BLaER1 treated with 17β-estradiol and CSF1 and Interleukin-3, amounts not matched to agents 10 nM and 100 nM (cell line): Measurements from ENCODE around the gene TECPR2.

Experiments used
- H3K27ac ChIP-seq, 11 experiments: shearing (Covaris generic); formaldehyde crosslinking; 2 replicates each; pipeline ENCODE4 v1.8.1; 2022
- H3K27me3 ChIP-seq, 11 experiments: shearing (Covaris generic); formaldehyde crosslinking; 2 replicates each; pipeline ENCODE4 v1.8.1; 2022
- H3K36me3 ChIP-seq, 11 experiments: shearing (Covaris generic); formaldehyde crosslinking; 2 replicates each; pipeline ENCODE4 v1.8.1; 2022
- H3K4me1 ChIP-seq, 10 experiments: shearing (Covaris generic); formaldehyde crosslinking; 2 replicates each; pipeline ENCODE4 v1.8.1; 2022
- H3K4me2 ChIP-seq, 11 experiments: shearing (Covaris generic); formaldehyde crosslinking; 2 replicates each; pipeline ENCODE4 v1.8.1; 2022
- H3K4me3 ChIP-seq, 10 experiments: shearing (Covaris generic); formaldehyde crosslinking; 2 replicates each; pipeline ENCODE4 v1.8.1; 2022
- H3K9ac ChIP-seq, 11 experiments: shearing (Covaris generic); formaldehyde crosslinking; 2 replicates each; pipeline ENCODE4 v1.8.1; 2022
- H3K9me3 ChIP-seq, 11 experiments: shearing (Covaris generic); formaldehyde crosslinking; replicated peaks in 1 of 11; 2 replicates each; pipeline ENCODE4 v1.8.1; 2022
- H4K20me1 ChIP-seq, 11 experiments: shearing (Covaris generic); formaldehyde crosslinking; 2 replicates each; pipeline ENCODE4 v1.8.1; 2022
- Cebpa-rat ChIP-seq, 11 experiments: shearing (Covaris generic); IDR thresholded peaks; 2 replicates each; pipeline ENCODE4 v1.8.1; 2022

Gene TECPR2

DNA sequence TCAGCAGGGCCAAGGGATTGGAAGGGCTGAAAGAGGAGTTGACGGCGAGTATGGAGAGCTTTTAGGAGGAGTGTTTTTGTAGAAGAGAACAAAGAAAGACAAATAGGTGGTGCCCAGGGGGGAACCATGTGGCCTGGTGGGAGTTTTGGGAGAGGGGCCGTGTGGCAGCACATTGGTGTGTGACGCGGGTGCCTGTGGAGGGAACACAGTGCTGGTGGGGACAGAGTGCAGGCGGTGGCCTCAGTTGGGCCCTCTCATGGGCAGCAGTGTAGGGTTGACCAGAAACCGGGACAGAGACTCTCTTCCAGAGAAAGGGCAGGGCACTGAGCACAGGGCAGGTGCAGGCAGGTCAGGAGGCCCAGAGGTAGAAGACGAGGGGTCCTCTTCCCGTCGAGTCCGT lies 56.5 kb downstream of the TECPR2 start:
- Histone ChIP-seq H3K4me3 (no peak overlapping the region), H3K9ac (no peak overlapping the region), H3K27me3 (no peaks in the 10 kb centered on the region), H4K20me1 (no peaks in the 10 kb centered on the region; a peak in 1 of 22 replicates), H3K9me3 (no peaks in the 10 kb centered on the region), H3K27ac (no peak overlapping the region), H3K4me1 (no peaks in the 10 kb centered on the region), H3K36me3 (peaks cover 0 to 16% (median 9%) of the 10 kb centered on the region in 11 experiments; a peak in 10 of 22 replicates), H3K4me2 (no peak overlapping the region)
- no peak for TF ChIP-seq Cebpa-rat (IDR thresholded peaks at IDR 0.05)

DNA sequence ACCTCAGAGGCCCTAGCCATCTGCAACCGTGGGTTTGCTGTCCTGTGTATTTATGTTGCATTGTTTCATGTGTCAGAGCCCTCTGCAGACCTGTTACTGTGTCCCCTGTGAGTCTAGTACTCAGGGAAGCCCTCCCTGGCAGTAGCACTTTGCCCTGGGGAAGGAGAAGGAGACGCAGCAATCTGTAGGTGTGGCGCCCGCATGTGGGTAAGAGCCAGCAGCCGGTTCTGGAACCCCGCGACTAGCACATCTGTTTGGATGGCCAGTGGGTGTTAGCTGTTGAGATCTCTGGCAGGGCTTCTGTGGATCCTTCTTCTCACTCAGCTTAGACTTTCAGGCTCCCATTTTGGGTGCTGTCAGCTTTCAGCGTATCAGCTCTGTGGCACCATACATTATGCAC lies 57.0 kb downstream of the TECPR2 start:
- H3K9me3 ChIP-seq, result no peaks in the 10 kb centered on the region
- peaks cover 0 to 14% (median 5%) of the 10 kb centered on the region in 11 experiments; a peak in 9 of 22 replicates for H3K36me3 ChIP-seq
- no peak overlapping the region for H3K9ac ChIP-seq
- H3K27me3 ChIP-seq, result no peaks in the 10 kb centered on the region
- H3K4me2 ChIP-seq, result no peak overlapping the region
- no peaks in the 10 kb centered on the region; a peak in 1 of 22 replicates for H4K20me1 ChIP-seq
- H3K27ac ChIP-seq, result no peak overlapping the region
- no peak for TF ChIP-seq Cebpa-rat (IDR thresholded peaks at IDR 0.05)
- no peak overlapping the region for H3K4me3 ChIP-seq
- no peaks in the 10 kb centered on the region for H3K4me1 ChIP-seq

DNA sequence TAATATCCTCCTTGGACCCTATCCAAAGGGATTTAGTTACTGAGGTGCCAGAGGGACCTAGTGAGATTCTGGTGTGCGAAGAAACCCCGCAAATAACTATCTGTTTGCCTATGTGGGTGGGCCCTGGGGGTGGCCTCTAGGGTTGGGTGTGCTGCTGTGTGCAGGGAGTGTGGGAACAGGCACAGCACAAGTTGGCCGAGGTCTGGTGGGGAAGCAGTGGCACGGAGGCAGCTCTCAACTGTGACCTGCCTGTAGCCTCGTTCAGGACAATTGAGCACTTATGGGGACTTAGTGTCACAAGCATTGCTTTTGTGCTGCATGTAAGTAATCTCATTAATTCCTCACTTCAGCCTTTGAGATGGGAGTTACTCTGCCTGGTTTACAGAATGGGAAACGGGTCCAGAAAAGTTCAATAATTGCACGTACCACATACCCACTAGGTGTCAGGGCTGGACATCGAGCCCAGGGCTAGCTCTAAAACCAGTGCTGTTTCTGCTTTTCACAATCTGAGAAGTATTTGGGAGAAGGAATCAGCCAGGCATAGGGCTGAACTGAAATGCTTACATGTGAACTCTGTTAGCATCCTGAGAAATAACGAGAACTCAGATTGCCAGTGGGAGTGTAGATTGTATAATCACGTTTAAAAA lies 58.8 kb downstream of the TECPR2 start:
- no peak overlapping the region for H3K9ac ChIP-seq
- no peaks in the 10 kb centered on the region for H3K27me3 ChIP-seq
- no peak overlapping the region for H3K27ac ChIP-seq
- no peak overlapping the region for H3K4me3 ChIP-seq
- no peaks in the 10 kb centered on the region for H3K9me3 ChIP-seq
- no peaks in the 10 kb centered on the region; a peak in 1 of 22 replicates for H4K20me1 ChIP-seq
- TF ChIP-seq Cebpa-rat (IDR thresholded peaks at IDR 0.05), result no peak
- peaks cover 0 to 15% (median 0%) of the 10 kb centered on the region in 11 experiments; a peak in 9 of 22 replicates for H3K36me3 ChIP-seq
- no peak overlapping the region for H3K4me2 ChIP-seq
- H3K4me1 ChIP-seq, result no peaks in the 10 kb centered on the region

DNA sequence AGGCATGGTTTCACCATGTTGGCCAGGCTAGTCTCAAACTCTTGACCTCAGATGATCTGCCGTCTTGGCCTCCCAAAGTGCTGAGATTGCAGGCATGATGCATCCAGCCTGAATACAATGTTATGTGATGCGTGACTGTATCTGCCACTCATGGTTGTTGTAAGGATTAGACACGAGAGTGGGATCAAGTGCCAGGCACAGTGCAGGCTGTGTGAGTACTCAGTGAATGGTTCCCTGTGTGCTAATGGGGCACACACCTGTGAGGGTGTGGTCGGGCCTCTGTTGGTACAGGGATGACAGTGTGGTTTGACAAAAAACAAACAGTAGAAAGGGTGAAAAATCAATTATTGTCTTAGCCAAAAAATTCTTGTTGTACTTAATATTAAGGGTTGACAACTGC lies 61.8 kb downstream of the TECPR2 start:
- Histone ChIP-seq H3K4me1 (no peaks in the 10 kb centered on the region), H3K9me3 (peaks cover 0 to 11% (median 0%) of the 10 kb centered on the region in 11 experiments; a peak in 3 of 22 replicates), H3K27ac (no peak overlapping the region), H3K4me2 (no peak overlapping the region), H3K36me3 (peaks cover 0 to 27% (median 9%) of the 10 kb centered on the region in 11 experiments; a peak in 13 of 22 replicates), H3K27me3 (no peaks in the 10 kb centered on the region), H3K9ac (no peak overlapping the region), H4K20me1 (no peaks in the 10 kb centered on the region; a peak in 1 of 22 replicates), H3K4me3 (no peak overlapping the region)
- TF ChIP-seq Cebpa-rat (IDR thresholded peaks at IDR 0.05), result no peak

DNA sequence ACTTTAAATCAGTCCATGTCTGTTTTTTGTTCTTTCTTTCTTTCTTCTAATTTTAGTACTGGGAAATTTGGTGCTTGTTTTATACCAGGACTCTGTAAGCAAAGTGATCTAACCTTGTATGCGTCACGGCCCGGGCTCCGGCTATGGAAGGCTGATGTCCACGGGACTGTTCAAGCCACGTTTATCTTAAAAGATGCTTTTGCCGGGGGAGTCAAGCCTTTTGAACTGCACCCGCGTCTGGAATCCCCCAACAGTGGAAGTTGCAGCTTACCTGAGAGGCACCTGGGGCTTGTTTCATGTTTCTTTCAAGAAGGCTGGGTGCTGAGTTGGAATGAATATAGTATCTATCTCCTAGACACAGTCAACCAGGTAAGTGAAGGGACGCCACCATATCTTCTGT lies 62.2 kb downstream of the TECPR2 start:
- Histone ChIP-seq H3K9ac (no peak overlapping the region), H3K27me3 (no peaks in the 10 kb centered on the region), H3K4me2 (no peak overlapping the region), H3K4me3 (no peak overlapping the region), H3K9me3 (peaks cover 0 to 11% (median 0%) of the 10 kb centered on the region in 11 experiments; a peak in 3 of 22 replicates), H3K27ac (no peak overlapping the region), H3K36me3 (peaks cover 0 to 27% (median 9%) of the 10 kb centered on the region in 11 experiments; a peak in 13 of 22 replicates), H3K4me1 (no peaks in the 10 kb centered on the region), H4K20me1 (no peaks in the 10 kb centered on the region; a peak in 1 of 22 replicates)
- TF ChIP-seq Cebpa-rat (IDR thresholded peaks at IDR 0.05), result no peak

DNA sequence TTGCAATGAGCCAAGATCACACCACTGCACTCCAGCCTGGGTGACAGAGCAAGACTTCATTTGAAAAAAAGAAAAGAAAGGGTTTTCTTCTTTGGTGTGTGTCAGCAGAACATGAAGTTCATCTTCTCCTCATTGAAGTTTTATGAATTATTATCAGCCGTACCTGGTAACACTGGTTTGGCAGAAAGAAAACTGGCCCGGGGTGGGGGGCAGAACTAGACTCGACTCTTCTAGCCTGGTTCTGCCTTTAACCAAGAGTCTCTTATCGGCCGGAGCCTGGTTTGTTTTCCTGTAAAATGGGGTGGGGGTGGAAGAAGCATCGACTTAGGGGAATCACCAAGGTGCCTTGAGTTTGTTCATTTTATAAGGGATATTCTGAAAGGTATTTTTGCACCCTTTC lies 64.1 kb downstream of the TECPR2 start:
- H3K4me1 ChIP-seq, result no peaks in the 10 kb centered on the region
- H3K4me2 ChIP-seq, result no peak overlapping the region
- no peak overlapping the region for H3K9ac ChIP-seq
- H3K27ac ChIP-seq, result no peak overlapping the region
- H3K9me3 ChIP-seq, result peaks cover 0 to 11% (median 0%) of the 10 kb centered on the region in 11 experiments; a peak in 3 of 22 replicates
- H3K4me3 ChIP-seq, result no peak overlapping the region
- TF ChIP-seq Cebpa-rat (IDR thresholded peaks at IDR 0.05), result no peak
- H3K36me3 ChIP-seq, result peaks cover 0 to 28% (median 9%) of the 10 kb centered on the region in 11 experiments; a peak in 14 of 22 replicates
- H4K20me1 ChIP-seq, result no peaks in the 10 kb centered on the region
- H3K27me3 ChIP-seq, result no peaks in the 10 kb centered on the region

DNA sequence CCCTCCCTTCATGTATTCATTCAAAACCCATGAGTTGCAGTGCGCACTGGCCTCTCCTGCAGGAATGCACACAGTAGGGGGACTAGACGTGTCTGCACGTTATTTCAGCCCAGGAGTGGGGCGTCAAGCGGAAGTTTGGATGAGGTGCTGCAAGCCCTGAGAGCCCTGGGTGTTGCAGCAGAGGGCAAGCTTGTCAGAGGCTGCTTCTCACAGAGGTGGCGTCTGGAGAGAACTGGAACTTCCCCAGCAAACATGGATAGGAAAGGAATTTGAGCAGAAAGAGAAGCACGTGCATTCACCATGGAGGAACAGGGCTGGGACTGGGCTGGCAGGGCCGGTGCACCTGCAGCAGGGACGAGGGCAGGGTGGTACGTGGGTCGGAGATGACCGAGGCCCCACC lies 64.9 kb downstream of the TECPR2 start:
- no peak overlapping the region for H3K9ac ChIP-seq
- peaks cover 0 to 32% (median 9%) of the 10 kb centered on the region in 11 experiments; a peak in 14 of 22 replicates for H3K36me3 ChIP-seq
- H3K4me2 ChIP-seq, result no peak overlapping the region
- no peak overlapping the region for H3K4me3 ChIP-seq
- H3K27ac ChIP-seq, result no peak overlapping the region
- no peak for TF ChIP-seq Cebpa-rat (IDR thresholded peaks at IDR 0.05)
- H3K9me3 ChIP-seq, result peaks cover 0 to 11% (median 0%) of the 10 kb centered on the region in 11 experiments; a peak in 3 of 22 replicates
- no peaks in the 10 kb centered on the region for H3K27me3 ChIP-seq
- H4K20me1 ChIP-seq, result no peaks in the 10 kb centered on the region
- H3K4me1 ChIP-seq, result no peaks in the 10 kb centered on the region

DNA sequence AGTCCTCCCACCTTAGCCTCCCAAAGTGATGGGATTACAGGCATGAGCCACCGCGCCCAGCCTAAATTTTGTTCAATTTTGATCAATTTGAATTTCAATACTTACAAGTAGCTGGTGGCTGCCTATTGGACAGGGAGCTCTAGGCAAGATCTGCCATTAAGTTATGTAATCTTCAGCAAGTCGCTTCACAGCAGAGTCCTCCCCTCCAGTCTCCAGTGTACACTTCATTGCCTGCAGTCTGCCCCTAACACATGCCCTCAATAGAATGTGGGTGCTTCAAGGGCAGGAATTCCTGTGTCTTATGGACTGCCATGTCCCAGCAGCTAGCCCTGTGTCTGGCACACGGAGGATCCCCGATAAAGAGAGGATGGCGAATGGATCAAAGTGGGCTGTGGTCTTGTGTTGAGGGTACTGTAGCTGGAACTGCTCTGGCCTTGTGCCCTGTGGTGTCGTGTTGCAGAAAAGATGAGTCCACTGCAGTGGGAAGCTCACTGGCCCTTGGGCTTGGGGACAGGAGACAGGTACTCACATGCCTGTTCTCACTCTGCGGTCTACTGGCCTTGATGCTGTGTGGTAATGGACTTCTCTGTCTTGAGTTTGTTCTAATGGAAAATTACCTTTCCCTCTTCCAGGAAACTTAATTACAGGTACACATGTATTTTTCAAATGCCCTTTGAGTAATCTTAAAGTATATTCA lies 67.6 kb downstream of the TECPR2 start:
- no peaks in the 10 kb centered on the region for H3K4me1 ChIP-seq
- no peaks in the 10 kb centered on the region for H3K27me3 ChIP-seq
- no peak overlapping the region for H3K9ac ChIP-seq

DNA sequence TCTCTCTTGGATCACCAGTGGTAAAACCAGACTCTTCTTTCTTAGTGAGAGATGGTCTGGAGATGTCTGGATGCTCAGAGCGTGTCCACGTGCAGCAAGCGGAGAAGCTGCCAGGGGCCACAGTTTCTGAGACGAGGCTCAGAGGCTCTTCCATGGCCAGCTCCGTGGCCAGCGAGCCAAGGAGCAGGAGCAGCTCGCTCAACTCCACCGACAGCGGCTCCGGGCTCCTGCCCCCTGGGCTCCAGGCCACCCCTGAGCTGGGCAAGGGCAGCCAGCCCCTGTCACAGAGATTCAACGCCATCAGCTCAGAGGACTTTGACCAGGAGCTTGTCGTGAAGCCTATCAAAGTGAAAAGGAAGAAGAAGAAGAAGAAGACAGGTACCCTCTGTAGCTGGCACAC lies 69.0 kb downstream of the TECPR2 start:
- no peak for TF ChIP-seq Cebpa-rat (IDR thresholded peaks at IDR 0.05)
- Histone ChIP-seq H3K4me1 (no peaks in the 10 kb centered on the region), H3K36me3 (peaks cover 0 to 37% (median 12%) of the 10 kb centered on the region in 11 experiments; a peak in 13 of 22 replicates), H4K20me1 (no peaks in the 10 kb centered on the region; a peak in 1 of 22 replicates), H3K4me2 (no peak overlapping the region), H3K27ac (no peak overlapping the region), H3K4me3 (no peak overlapping the region), H3K27me3 (no peaks in the 10 kb centered on the region), H3K9me3 (peaks cover 0 to 11% (median 0%) of the 10 kb centered on the region in 11 experiments; a peak in 3 of 22 replicates), H3K9ac (no peak overlapping the region)

More for the DNA sequence above, 67.6 kb downstream of the TECPR2 start:
- Histone ChIP-seq H3K4me3 (no peak overlapping the region), H4K20me1 (no peaks in the 10 kb centered on the region), H3K27ac (no peak overlapping the region), H3K36me3 (peaks cover 0 to 43% (median 12%) of the 10 kb centered on the region in 11 experiments; a peak in 14 of 22 replicates), H3K9me3 (peaks cover 0 to 11% (median 0%) of the 10 kb centered on the region in 11 experiments; a peak in 3 of 22 replicates), H3K4me2 (no peak overlapping the region)
- no peak for TF ChIP-seq Cebpa-rat (IDR thresholded peaks at IDR 0.05)
